NCI-H1694 (cell line): ENCODE measurements around the gene CHI3L1.

Experiments
- DNase-seq: peaks from one replicate; lab custom pipeline; 2025; lab: John Stamatoyannopoulos, UW

The CHI3L1 gene

GRCh38 chr1:203204756-203205155 lies 18.3 kb upstream of the CHI3L1 start:
- DNase-seq: no peak

GRCh38 chr1:203202431-203203245 lies 16.1 kb upstream of the CHI3L1 start:
- no peak for DNase-seq

- no peak for DNase-seq
Observed at GRCh38 chr1:203201516-203202205, 15.2 kb upstream of the CHI3L1 start.

GRCh38 chr1:203200916-203201315 lies 14.4 kb upstream of the CHI3L1 start:
- DNase-seq: no peak

- no peak for DNase-seq
Observed at GRCh38 chr1:203199816-203200571, 13.5 kb upstream of the CHI3L1 start.

- DNase-seq: no peak
Observed at GRCh38 chr1:203199481-203199815, 12.9 kb upstream of the CHI3L1 start.

- DNase-seq: no peak
Observed at GRCh38 chr1:203199002-203199401, 12.5 kb upstream of the CHI3L1 start.

- no peak for DNase-seq
Observed at GRCh38 chr1:203197625-203198024, 11.1 kb upstream of the CHI3L1 start.

GRCh38 chr1:203196371-203196770 lies 9.9 kb upstream of the CHI3L1 start:
- no peak for DNase-seq

GRCh38 chr1:203190949-203191348 lies 4.4 kb upstream of the CHI3L1 start:
- no peak for DNase-seq

GRCh38 chr1:203189951-203190352 lies 3.4 kb upstream of the CHI3L1 start:
- DNase-seq: no peak

GRCh38 chr1:203188686-203189232 lies 2.3 kb upstream of the CHI3L1 start:
- no peak for DNase-seq

GRCh38 chr1:203187689-203188264 lies 1.3 kb upstream of the CHI3L1 start:
- no peak for DNase-seq

- no peak for DNase-seq
Observed at GRCh38 chr1:203187304-203187685, 791 bp upstream of the CHI3L1 start.

- DNase-seq: no peak
Observed at GRCh38 chr1:203186091-203186445, 436 bp downstream of the CHI3L1 start.

GRCh38 chr1:203185585-203185984 lies 919 bp downstream of the CHI3L1 start:
- no peak for DNase-seq

- DNase-seq: no peak
Observed at GRCh38 chr1:203185061-203185461, 1.4 kb downstream of the CHI3L1 start.

- DNase-seq: no peak
Observed at GRCh38 chr1:203184467-203184866, 2.0 kb downstream of the CHI3L1 start.

- no peak for DNase-seq
Observed at GRCh38 chr1:203183828-203184227, 2.7 kb downstream of the CHI3L1 start.

GRCh38 chr1:203182387-203182953 lies 4.0 kb downstream of the CHI3L1 start:
- no peak for DNase-seq

GRCh38 chr1:203181586-203182386 lies 4.7 kb downstream of the CHI3L1 start:
- DNase-seq: no peak
